Mesodermal cell (in vitro differentiated cells): ENCODE measurements around the gene BCAN.

Experiments
- H3K27ac ChIP-seq: 2 replicates; pipeline ENCODE4 v1.7.0; 2013; ENCODE audit warnings: mild to moderate bottlenecking, low read depth, low read length, moderate library complexity; ENCODE audit not compliant: severe bottlenecking
- H3K36me3 ChIP-seq: 2 replicates; pipeline ENCODE4 v1.7.1; 2013; ENCODE audit warnings: mild to moderate bottlenecking, low read length, moderate library complexity; ENCODE audit not compliant: control insufficient read depth, insufficient read depth
- H3K4me1 ChIP-seq: one replicate; pipeline ENCODE4 v1.7.1; 2013; ENCODE audit warnings: mild to moderate bottlenecking, low read length; ENCODE audit not compliant: insufficient read depth, control insufficient read depth, poor library complexity, severe bottlenecking
- H3K4me3 ChIP-seq: 2 replicates; pipeline ENCODE4 v1.7.0; 2013; ENCODE audit warnings: low read length, control low read depth, mild to moderate bottlenecking; ENCODE audit not compliant: insufficient read depth, poor library complexity, severe bottlenecking; ENCODE audit errors: extremely low read depth
- H3K9me3 ChIP-seq: 2 replicates; pipeline ENCODE4 v1.7.1; 2013; ENCODE audit warnings: mild to moderate bottlenecking, low read length, moderate library complexity; ENCODE audit not compliant: control insufficient read depth
- WGBS, 2 experiments: methylation state at CpG; one replicate each; pipeline ENCODE4 v1.1.5; 2013; ENCODE audit warnings: missing lambda C conversion rate in 2 of 2; ENCODE audit not compliant: insufficient coverage in 2 of 2; 5-methylcytosine and 5-hydroxymethylcytosine counted together

The BCAN gene

GRCh38 chr1:156682166-156682890 is 40.4 kb downstream of the BCAN start:
- H3K4me3 ChIP-seq, result no peak overlapping the region
- H3K36me3 ChIP-seq, result no peaks in the 10 kb centered on the region
- peaks cover 8% of the 10 kb centered on the region for H3K4me1 ChIP-seq
- no peaks in the 10 kb centered on the region for H3K9me3 ChIP-seq
- no peak overlapping the region for H3K27ac ChIP-seq
- 75 to 100% methylated on average over 1 to 3 of the region's 5 CpGs for WGBS, 2 experiments

- Histone ChIP-seq H3K36me3 (no peaks in the 10 kb centered on the region), H3K9me3 (no peaks in the 10 kb centered on the region), H3K4me1 (peaks cover 4% of the 10 kb centered on the region), H3K27ac (no peak overlapping the region), H3K4me3 (no peak overlapping the region)
- WGBS, 2 experiments, result 76 to 83% methylated on average over 3 to 4 of the region's 5 CpGs
Measured at GRCh38 chr1:156684227-156684782, 42.4 kb downstream of the BCAN start.

GRCh38 chr1:156689035-156689952 is 47.4 kb downstream of the BCAN start:
- H3K36me3 ChIP-seq, result no peaks in the 10 kb centered on the region
- no peaks in the 10 kb centered on the region for H3K9me3 ChIP-seq
- peak overlapping the region; percentile 36 for H3K27ac ChIP-seq
- peaks cover 44% of the 10 kb centered on the region for H3K4me1 ChIP-seq
- no peak overlapping the region for H3K4me3 ChIP-seq
- 2% methylated on average over 22 to 23 of the region's 23 CpGs for WGBS, 2 experiments

- no peak overlapping the region for H3K4me3 ChIP-seq
- H3K27ac ChIP-seq, result no peak overlapping the region
- 26 to 37% methylated on average over 6 to 9 of the region's 10 CpGs for WGBS, 2 experiments
- H3K4me1 ChIP-seq, result peaks cover 46% of the 10 kb centered on the region
- no peaks in the 10 kb centered on the region for H3K36me3 ChIP-seq
- H3K9me3 ChIP-seq, result no peaks in the 10 kb centered on the region
Measured at GRCh38 chr1:156689953-156690674, 48.2 kb downstream of the BCAN start.

GRCh38 chr1:156690675-156691036 is 48.7 kb downstream of the BCAN start:
- H3K4me3 ChIP-seq, result no peak overlapping the region
- whole genome bisulfite sequencing, 2 experiments, result 64 to 74% methylated on average over 6 to 8 of the region's 8 CpGs
- H3K27ac ChIP-seq, result no peak overlapping the region
- H3K4me1 ChIP-seq, result peaks cover 46% of the 10 kb centered on the region
- H3K36me3 ChIP-seq, result no peaks in the 10 kb centered on the region
- no peaks in the 10 kb centered on the region for H3K9me3 ChIP-seq

GRCh38 chr1:156691191-156691590 is 49.3 kb downstream of the BCAN start:
- Histone ChIP-seq H3K36me3 (no peaks in the 10 kb centered on the region), H3K27ac (peak overlapping the region; percentile 36), H3K9me3 (no peaks in the 10 kb centered on the region), H3K4me1 (peaks cover 46% of the 10 kb centered on the region), H3K4me3 (no peak overlapping the region)
- WGBS, 2 experiments, result 33 to 72% methylated on average over 1 to 3 of the region's 10 CpGs

GRCh38 chr1:156691665-156692440 is 49.9 kb downstream of the BCAN start:
- Histone ChIP-seq H3K4me3 (no peak overlapping the region), H3K36me3 (no peaks in the 10 kb centered on the region), H3K27ac (peak overlapping the region; percentile 76), H3K9me3 (no peaks in the 10 kb centered on the region), H3K4me1 (peaks cover 46% of the 10 kb centered on the region)
- WGBS, 2 experiments, result 16 to 22% methylated on average over 15 to 16 of the region's 20 CpGs

GRCh38 chr1:156692441-156692924 is 50.6 kb downstream of the BCAN start:
- WGBS, 2 experiments, result 9 to 10% methylated on average over 11 to 12 of the region's 13 CpGs
- H3K36me3 ChIP-seq, result no peaks in the 10 kb centered on the region
- H3K4me3 ChIP-seq, result no peak overlapping the region
- H3K27ac ChIP-seq, result peak overlapping the region; percentile 76
- H3K9me3 ChIP-seq, result no peaks in the 10 kb centered on the region
- H3K4me1 ChIP-seq, result peaks cover 46% of the 10 kb centered on the region

GRCh38 chr1:156692925-156693847 is 51.3 kb downstream of the BCAN start:
- WGBS, 2 experiments, result 11 to 12% methylated on average over 14 to 16 of the region's 16 CpGs
- H3K36me3 ChIP-seq, result peaks cover 6% of the 10 kb centered on the region
- no peak overlapping the region for H3K4me3 ChIP-seq
- peak overlapping the region; percentile 76 for H3K27ac ChIP-seq
- H3K9me3 ChIP-seq, result no peaks in the 10 kb centered on the region
- H3K4me1 ChIP-seq, result peaks cover 46% of the 10 kb centered on the region
